Endometrial microvascular endothelial cells (primary cell): ENCODE measurements around the gene KRTAP9-7. TPM values are rescaled to one million over a fixed set of nuclear protein-coding genes. Genes with fewer than 3 reads are reported as not detected.
"Not testable (repeated sequence)": the region's sequence is repeated elsewhere in the genome, so short reads cannot be mapped to it uniquely, and the experiment has no call there.

Source experiments
- in situ Hi-C: cut with HindIII; loops from 2 replicates; pipeline ENCODE4 v1.10.0; 2017; ENCODE audit warnings: low sequenced_read_pairs, low pct_unique_long_range_greater_than_20kb; ENCODE audit errors: inconsistent ontology term
- total RNA-seq: library from RNA; depleted of rRNA; stranded (reverse); fragments of >200 nt; gene quantifications from one replicate; pipeline ENCODE4 v1.2.3, GENCODE V29; 2015; ENCODE audit errors: inconsistent ontology term

KRTAP9-7 gene
- total RNA-seq, 1 donor from 2014 or later, result not detected

GRCh38 chr17:41265078-41265477, 10.4 kb upstream of the KRTAP9-7 start, which contains the start of gene KRTAP9-6:
Gene KRTAP9-6, plus strand, starts transcription at chr17:41265378. Its CDS starts 0 bp downstream, at chr17:41265378.
- in situ Hi-C loops, result no loop called here

GRCh38 chr17:41267711-41268110, 7.8 kb upstream of the KRTAP9-7 start:
- in situ Hi-C loops, result no loop called here

- in situ Hi-C loops, result not testable (repeated sequence)
These were observed 4.2 kb upstream of the KRTAP9-7 start for GRCh38 chr17:41271323-41271722.

GRCh38 chr17:41271858-41272257, 3.6 kb upstream of the KRTAP9-7 start:
- in situ Hi-C loops, result no loop called here

- in situ Hi-C loops, result no loop called here
These were observed 2.9 kb downstream of the KRTAP9-7 start for GRCh38 chr17:41278176-41278955.

GRCh38 chr17:41284043-41284442, 8.5 kb downstream of the KRTAP9-7 start:
- in situ Hi-C loops, result no loop called here

- in situ Hi-C loops, result no loop called here
These were observed 9.0 kb downstream of the KRTAP9-7 start for GRCh38 chr17:41284546-41284945.

- in situ Hi-C loops, result no loop called here
These were observed 11.6 kb downstream of the KRTAP9-7 start for GRCh38 chr17:41287050-41287449.

GRCh38 chr17:41294016-41294415, 18.5 kb downstream of the KRTAP9-7 start:
- in situ Hi-C loops, result no loop called here

GRCh38 chr17:41296846-41297245, 21.3 kb downstream of the KRTAP9-7 start:
- in situ Hi-C loops, result no loop called here

GRCh38 chr17:41298458-41299135, 23.1 kb downstream of the KRTAP9-7 start:
- in situ Hi-C loops, result no loop called here

GRCh38 chr17:41301204-41301790, 25.8 kb downstream of the KRTAP9-7 start:
- in situ Hi-C loops, result no loop called here

GRCh38 chr17:41301916-41302901, 26.7 kb downstream of the KRTAP9-7 start, which contains the start of gene KRTAP29-1:
Gene KRTAP29-1, minus strand, starts transcription at chr17:41302851. Its CDS starts 0 bp downstream, at chr17:41302851.
- in situ Hi-C loops, result no loop called here

- in situ Hi-C loops, result no loop called here
These were observed 27.5 kb downstream of the KRTAP9-7 start for GRCh38 chr17:41302981-41303380.

GRCh38 chr17:41304091-41304490, 28.6 kb downstream of the KRTAP9-7 start:
- in situ Hi-C loops, result no loop called here

- in situ Hi-C loops, result no loop called here
These were observed 32.1 kb downstream of the KRTAP9-7 start for GRCh38 chr17:41307647-41308046.

- in situ Hi-C loops, result no loop called here
These were observed 32.9 kb downstream of the KRTAP9-7 start for GRCh38 chr17:41308251-41308917.

GRCh38 chr17:41308918-41309359, 33.4 kb downstream of the KRTAP9-7 start, which contains the start of gene KRTAP16-1:
Gene KRTAP16-1, minus strand, starts transcription at chr17:41309309. Its CDS starts 56 bp downstream, at chr17:41309253.
- in situ Hi-C loops, result no loop called here
